Trophoblast cell (in vitro differentiated cells and primary cell): ENCODE results near the gene TAAR8.

Source experiments
- DNase-seq, 2 donors: peaks; one replicate each; pipeline ENCODE4 v3.0.0-alpha.2; 2016
- H2AFZ ChIP-seq: 2 replicates; pipeline ENCODE4 v1.6.1; 2013; ENCODE audit warnings: low read length, moderate library complexity, mild to moderate bottlenecking; ENCODE audit not compliant: insufficient read depth, poor library complexity
- H2AK5ac ChIP-seq: 2 replicates; pipeline ENCODE4 v1.6.1; 2013; ENCODE audit warnings: mild to moderate bottlenecking, low read length
- H2BK120ac ChIP-seq: 2 replicates; pipeline ENCODE4 v1.6.1; 2013; ENCODE audit warnings: low read length, mild to moderate bottlenecking, moderate library complexity; ENCODE audit not compliant: insufficient read depth, poor library complexity
- H2BK12ac ChIP-seq: 2 replicates; pipeline ENCODE4 v1.6.1; 2013; ENCODE audit warnings: mild to moderate bottlenecking, low read length, moderate library complexity
- H2BK5ac ChIP-seq: 2 replicates; pipeline ENCODE4 v1.6.1; 2013; ENCODE audit warnings: low read length, low read depth, moderate library complexity, mild to moderate bottlenecking; ENCODE audit not compliant: poor library complexity
- H3K14ac ChIP-seq: 2 replicates; pipeline ENCODE4 v1.6.1; 2013; ENCODE audit warnings: mild to moderate bottlenecking, low read length
- H3K18ac ChIP-seq: 2 replicates; pipeline ENCODE4 v1.6.1; 2013; ENCODE audit warnings: mild to moderate bottlenecking, low read length
- H3K23ac ChIP-seq: 2 replicates; pipeline ENCODE4 v1.6.1; 2013; ENCODE audit warnings: low read length
- H3K27ac ChIP-seq: 2 replicates; pipeline ENCODE4 v1.5.1; 2013; ENCODE audit warnings: low read depth, mild to moderate bottlenecking, inconsistent platforms, low read length, moderate library complexity
- H3K27me3 ChIP-seq: 2 replicates; pipeline ENCODE4 v1.6.1; 2013; ENCODE audit warnings: inconsistent platforms, mild to moderate bottlenecking, low read length, moderate library complexity; ENCODE audit not compliant: insufficient read depth
- H3K36me3 ChIP-seq, 2 experiments: 1 replicate in 1 of 2; 2 replicates in 1 of 2; pipeline ENCODE4 v1.6.1; 2013; ENCODE audit warnings: low read length in 2 of 2, mild to moderate bottlenecking in 2 of 2, moderate library complexity in 1 of 2; ENCODE audit not compliant: insufficient read depth in 2 of 2, control insufficient read depth in 1 of 2
- H3K4ac ChIP-seq: 2 replicates; pipeline ENCODE4 v1.6.1; 2013; ENCODE audit warnings: low read depth, mild to moderate bottlenecking, low read length, moderate library complexity
- H3K4me1 ChIP-seq, 2 experiments: 1 replicate in 1 of 2; 2 replicates in 1 of 2; pipeline ENCODE4 v1.6.1; 2013; ENCODE audit warnings: low read length in 2 of 2, mild to moderate bottlenecking in 2 of 2, moderate library complexity in 1 of 2; ENCODE audit not compliant: insufficient read depth in 2 of 2, control insufficient read depth in 1 of 2
- H3K4me2 ChIP-seq: 2 replicates; pipeline ENCODE4 v1.6.1; 2013; ENCODE audit warnings: inconsistent platforms, mild to moderate bottlenecking, low read length, moderate library complexity
- H3K4me3 ChIP-seq: 2 replicates; pipeline ENCODE4 v1.5.1; 2013; ENCODE audit warnings: mild to moderate bottlenecking, low read depth, low read length, inconsistent platforms
- H3K79me1 ChIP-seq: one replicate; pipeline ENCODE4 v1.6.1; 2013; ENCODE audit warnings: low read length
- H3K79me2 ChIP-seq: 2 replicates; pipeline ENCODE4 v1.6.1; 2013; ENCODE audit warnings: low read length, mild to moderate bottlenecking; ENCODE audit not compliant: control insufficient read depth, insufficient read depth, poor library complexity
- H3K9ac ChIP-seq: 2 replicates; pipeline ENCODE4 v1.6.1; 2013; ENCODE audit warnings: mild to moderate bottlenecking, low read length
- H3K9me3 ChIP-seq: 2 replicates; pipeline ENCODE4 v1.6.1; 2013; ENCODE audit warnings: low read depth, mild to moderate bottlenecking, control low read depth, inconsistent platforms, low read length; ENCODE audit not compliant: insufficient read depth
- H4K12ac ChIP-seq: 2 replicates; pipeline ENCODE4 v1.6.1; 2013; ENCODE audit warnings: low read depth, mild to moderate bottlenecking, low read length, moderate library complexity
- H4K8ac ChIP-seq: 2 replicates; pipeline ENCODE4 v1.6.1; 2013; ENCODE audit warnings: low read depth, mild to moderate bottlenecking, low read length, moderate library complexity
- H4K91ac ChIP-seq: one replicate; pipeline ENCODE4 v1.6.1; 2013; ENCODE audit warnings: low read depth, mild to moderate bottlenecking, low read length, moderate library complexity
- WGBS: extraction: QIAGEN DNeasy Blood & Tissue Kit; methylation state at CpG from one replicate; pipeline ENCODE4 v1.1.7; 2013; ENCODE audit warnings: missing lambda C conversion rate; ENCODE audit not compliant: insufficient read length, insufficient coverage; ENCODE audit errors: extremely low coverage; 5-methylcytosine and 5-hydroxymethylcytosine counted together

TAAR8 gene

DNA sequence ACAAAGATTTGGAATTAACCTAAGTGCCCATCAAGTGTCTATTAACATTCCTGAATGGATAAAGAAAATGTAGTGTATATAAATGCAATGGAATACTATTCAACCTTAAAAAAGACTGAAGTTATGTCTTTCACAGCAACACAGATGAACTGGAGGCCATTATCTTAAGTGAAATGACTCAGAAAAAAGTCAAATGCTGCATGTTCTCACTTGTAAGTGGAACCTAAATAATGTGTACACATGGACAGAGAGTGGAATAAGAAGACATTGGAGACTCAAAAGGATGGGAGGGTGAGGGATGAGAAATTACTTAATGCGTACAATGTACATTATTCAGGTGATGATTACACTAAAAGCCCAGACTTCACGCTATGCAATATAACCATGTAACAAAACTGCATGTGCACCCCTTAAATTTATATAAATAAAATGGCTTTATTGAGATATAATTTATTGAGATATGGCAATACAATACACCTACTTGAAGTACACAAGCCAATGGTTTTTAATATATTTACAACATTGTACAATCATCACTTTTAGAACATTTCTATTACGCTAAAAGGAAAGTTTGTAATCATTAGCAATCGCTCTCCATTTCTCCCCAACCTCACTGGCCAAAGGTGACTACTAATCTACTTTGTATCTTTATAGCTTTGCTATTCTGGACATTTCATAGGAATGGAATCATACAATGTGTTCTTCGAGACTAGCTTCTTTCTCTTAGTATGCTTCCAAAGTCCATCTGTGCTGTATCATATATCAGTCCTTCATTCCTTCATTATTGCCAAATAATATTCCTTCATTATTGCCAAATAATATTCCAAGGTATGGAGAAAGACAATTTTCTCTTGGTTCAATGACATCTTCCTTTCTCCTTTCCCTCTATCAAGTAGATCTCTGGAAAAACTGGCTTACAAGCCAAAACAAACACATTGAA lies 45.3 kb upstream of the TAAR8 start:
- no CpG with 5 or more reads among the region's 5 CpGs for WGBS
- no peak for DNase-seq
- Histone ChIP-seq H2AK5ac (no peak overlapping the region), H3K4me1 (peaks cover 0 to 2% of the 10 kb centered on the region in 2 experiments), H3K4me2 (no peak overlapping the region), H4K8ac (no peak overlapping the region), H2AFZ (no peak overlapping the region), H3K36me3 (peaks cover 4 to 5% of the 10 kb centered on the region in 2 experiments), H2BK120ac (no peak overlapping the region), H2BK5ac (no peak overlapping the region), H3K4ac (no peak overlapping the region), H3K4me3 (no peak overlapping the region), H3K9me3 (no peaks in the 10 kb centered on the region), H3K79me2 (peaks cover 2% of the 10 kb centered on the region), H3K79me1 (no peaks in the 10 kb centered on the region), H2BK12ac (no peak overlapping the region), H4K12ac (no peak overlapping the region), H3K27ac (no peak overlapping the region), H3K23ac (no peak overlapping the region), H4K91ac (no peak overlapping the region), H3K18ac (no peak overlapping the region), H3K14ac (no peak overlapping the region), H3K27me3 (no peaks in the 10 kb centered on the region), H3K9ac (no peak overlapping the region)

DNA sequence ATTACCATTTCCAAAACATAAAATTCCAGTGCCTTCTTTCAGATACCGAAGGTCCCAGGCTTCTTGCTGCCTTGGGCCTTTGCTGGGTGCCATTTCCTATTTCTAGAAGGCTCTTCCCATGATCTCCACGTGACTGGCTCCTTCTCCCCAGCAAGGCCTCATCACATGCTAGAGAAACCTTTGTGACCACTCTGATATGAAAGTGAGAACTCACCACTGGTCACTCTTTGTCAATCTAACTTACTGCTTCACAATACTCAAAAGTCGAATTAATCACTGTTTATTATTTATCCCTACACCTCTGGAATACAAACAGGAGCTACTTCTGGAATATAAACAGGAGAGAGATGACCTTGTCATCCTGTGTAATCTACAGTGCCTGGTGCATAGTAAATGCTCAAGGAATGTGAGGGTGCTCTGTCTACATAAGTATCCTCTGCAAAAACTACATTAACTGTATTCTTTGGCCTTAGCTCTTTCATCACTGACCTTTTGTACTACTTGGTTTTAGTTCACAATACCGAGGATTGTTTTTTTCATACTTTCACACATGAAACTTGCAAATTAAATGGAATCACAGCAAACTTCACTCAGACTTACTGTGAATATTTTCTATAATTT lies 41.2 kb upstream of the TAAR8 start:
- Histone ChIP-seq H3K27ac (no peak overlapping the region), H2BK120ac (no peak overlapping the region), H3K9ac (no peak overlapping the region), H2AFZ (no peak overlapping the region), H3K4me3 (no peak overlapping the region), H3K14ac (no peak overlapping the region), H4K8ac (no peak overlapping the region), H3K36me3 (peaks cover 2% of the 10 kb centered on the region in 2 experiments), H3K79me2 (peaks cover 4% of the 10 kb centered on the region), H3K4me2 (no peak overlapping the region), H3K18ac (no peak overlapping the region), H3K79me1 (peaks cover 6% of the 10 kb centered on the region), H3K23ac (no peak overlapping the region), H2AK5ac (no peak overlapping the region), H4K12ac (peak overlapping the region; percentile 18), H3K4me1 (peaks cover 0 to 2% of the 10 kb centered on the region in 2 experiments), H2BK12ac (no peak overlapping the region), H4K91ac (no peak overlapping the region), H3K9me3 (no peaks in the 10 kb centered on the region), H2BK5ac (no peak overlapping the region), H3K4ac (peak overlapping the region; percentile 58), H3K27me3 (no peaks in the 10 kb centered on the region)
- DNase-seq: peak in 1 of 2 donors; percentile 44
- WGBS: no CpG with 5 or more reads among the region's 4 CpGs

DNA sequence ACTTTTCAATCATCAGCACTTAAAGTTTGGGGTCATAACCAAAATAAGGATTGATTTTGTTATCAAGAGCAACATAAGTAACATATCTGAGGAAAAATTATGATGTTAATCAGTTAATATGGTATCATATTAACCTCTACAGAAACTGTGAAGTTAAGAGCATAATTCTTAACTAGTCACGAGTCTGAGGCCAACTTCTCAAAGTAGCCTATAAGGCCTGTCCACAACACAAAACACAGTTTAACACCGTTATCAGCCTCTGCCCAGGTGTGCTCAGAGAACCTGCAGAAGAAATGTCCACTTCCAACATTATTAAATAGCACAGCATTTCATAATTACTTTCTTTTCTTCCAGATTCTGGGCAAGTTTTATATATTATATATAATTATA lies 40.6 kb upstream of the TAAR8 start:
- Histone ChIP-seq H3K4me2 (peak overlapping the region; percentile 60), H3K4me1 (peaks cover 0 to 2% of the 10 kb centered on the region in 2 experiments), H3K9me3 (no peaks in the 10 kb centered on the region), H3K18ac (no peak overlapping the region), H4K12ac (no peak overlapping the region), H3K14ac (no peak overlapping the region), H3K4me3 (no peak overlapping the region), H3K4ac (no peak overlapping the region), H3K27me3 (no peaks in the 10 kb centered on the region), H3K79me2 (peaks cover 4% of the 10 kb centered on the region), H3K23ac (no peak overlapping the region), H2AK5ac (no peak overlapping the region), H2BK12ac (no peak overlapping the region), H2AFZ (no peak overlapping the region), H3K27ac (no peak overlapping the region), H3K9ac (no peak overlapping the region), H4K8ac (no peak overlapping the region), H3K36me3 (peaks cover 2% of the 10 kb centered on the region in 2 experiments), H4K91ac (no peak overlapping the region), H3K79me1 (peaks cover 6% of the 10 kb centered on the region), H2BK120ac (no peak overlapping the region), H2BK5ac (no peak overlapping the region)
- no CpG with 5 or more reads among the region's 2 CpGs for WGBS
- peak in 1 of 2 donors; percentile 24 for DNase-seq

DNA sequence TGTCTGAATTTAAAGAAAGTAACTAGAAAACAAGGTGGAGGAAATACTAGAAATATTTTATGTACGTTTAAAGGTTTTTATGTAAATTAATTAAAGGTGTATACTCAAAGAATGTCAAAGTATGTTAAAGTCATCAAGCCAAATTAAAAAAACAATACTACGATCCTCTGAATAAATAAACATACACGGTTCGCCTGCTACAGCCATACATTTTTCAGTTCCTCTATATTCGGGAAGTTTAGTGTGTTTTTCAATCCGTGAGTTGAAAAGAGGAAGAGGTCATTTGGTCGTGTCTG lies 40.2 kb upstream of the TAAR8 start:
- peak overlapping the region; percentile 93 for H3K4me3 ChIP-seq
- peak overlapping the region; percentile 70 for H3K9ac ChIP-seq

More for the DNA sequence above, 40.2 kb upstream of the TAAR8 start:
- no CpG with 5 or more reads among the region's 7 CpGs for WGBS
- peaks cover 0 to 2% of the 10 kb centered on the region in 2 experiments for H3K4me1 ChIP-seq
- no peak for DNase-seq
- H3K27me3 ChIP-seq: no peaks in the 10 kb centered on the region
- peak overlapping the region; percentile 82 for H3K14ac ChIP-seq
- H3K36me3 ChIP-seq: peaks cover 2% of the 10 kb centered on the region in 2 experiments
- peaks cover 4% of the 10 kb centered on the region for H3K79me2 ChIP-seq
- H3K4ac ChIP-seq: peak overlapping the region; percentile 43
- H2AFZ ChIP-seq: peak overlapping the region; percentile 90
- peak overlapping the region; percentile 40 for H4K12ac ChIP-seq
- H3K79me1 ChIP-seq: peaks cover 6% of the 10 kb centered on the region
- no peak overlapping the region for H2BK120ac ChIP-seq
- H2BK12ac ChIP-seq: no peak overlapping the region
- H4K91ac ChIP-seq: peak overlapping the region; percentile 83
- no peaks in the 10 kb centered on the region for H3K9me3 ChIP-seq
- H2BK5ac ChIP-seq: peak overlapping the region; percentile 29
- H3K23ac ChIP-seq: no peak overlapping the region
- H3K4me2 ChIP-seq: peak overlapping the region; percentile 96
- peak overlapping the region; percentile 68 for H3K27ac ChIP-seq
- H4K8ac ChIP-seq: peak overlapping the region; percentile 83
- peak overlapping the region; percentile 88 for H3K18ac ChIP-seq
- no peak overlapping the region for H2AK5ac ChIP-seq
